Nephron progenitor cell (in vitro differentiated cells): ENCODE results near the gene BRINP3.

Experiments used
- DNase-seq: peaks from one replicate; pipeline ENCODE4 v3.0.0; 2021
- H3K27ac Mint-ChIP-seq: 2 replicates; pipeline ENCODE4 v1.8.0; 2021; ENCODE audit warnings: mild to moderate bottlenecking, moderate library complexity, mixed read lengths
- H3K27me3 Mint-ChIP-seq: 2 replicates; pipeline ENCODE4 v1.8.0; 2021; ENCODE audit warnings: mild to moderate bottlenecking, low read depth, mixed read lengths; ENCODE audit not compliant: poor library complexity
- H3K36me3 Mint-ChIP-seq: 2 replicates; pipeline ENCODE4 v1.8.0; 2021; ENCODE audit warnings: low read depth, mixed read lengths
- H3K4me1 Mint-ChIP-seq: 2 replicates; pipeline ENCODE4 v1.8.0; 2021; ENCODE audit warnings: mixed read lengths
- H3K4me3 Mint-ChIP-seq: 2 replicates; pipeline ENCODE4 v1.8.0; 2021; ENCODE audit warnings: mild to moderate bottlenecking, moderate library complexity, mixed read lengths
- H3K9me3 Mint-ChIP-seq: 2 replicates; pipeline ENCODE4 v1.8.0; 2021; ENCODE audit warnings: mild to moderate bottlenecking, moderate library complexity, mixed read lengths
- CTCF ChIP-seq: fragments of 200-600 bp; sonication (generic); IDR thresholded peaks from 2 replicates; pipeline ENCODE4 v1.5.0; 2021; ENCODE audit warnings: antibody characterized with exemption

The BRINP3 gene

GRCh38 chr1:190277107-190277506, 200.6 kb downstream of the BRINP3 start:
- no peak overlapping the region for H3K27ac Mint-ChIP-seq
- H3K4me1 Mint-ChIP-seq = no peaks in the 10 kb centered on the region
- H3K27me3 Mint-ChIP-seq = no peaks in the 10 kb centered on the region
- no peaks in the 10 kb centered on the region for H3K9me3 Mint-ChIP-seq
- DNase-seq = no peak
- no peak for TF ChIP-seq CTCF
- no peak overlapping the region for H3K4me3 Mint-ChIP-seq
- no peaks in the 10 kb centered on the region for H3K36me3 Mint-ChIP-seq

- Mint-ChIP-seq H3K36me3 (no peaks in the 10 kb centered on the region), H3K27me3 (no peaks in the 10 kb centered on the region), H3K4me1 (no peaks in the 10 kb centered on the region), H3K27ac (no peak overlapping the region), H3K4me3 (no peak overlapping the region), H3K9me3 (no peaks in the 10 kb centered on the region)
- no peak for TF ChIP-seq CTCF
- DNase-seq = no peak
Observed at GRCh38 chr1:190274721-190275120, 202.9 kb downstream of the BRINP3 start.

GRCh38 chr1:190273161-190273560, 204.5 kb downstream of the BRINP3 start:
- H3K4me1 Mint-ChIP-seq = no peaks in the 10 kb centered on the region
- TF ChIP-seq CTCF = no peak
- no peaks in the 10 kb centered on the region for H3K27me3 Mint-ChIP-seq
- H3K4me3 Mint-ChIP-seq = no peak overlapping the region
- no peak for DNase-seq
- no peaks in the 10 kb centered on the region for H3K36me3 Mint-ChIP-seq
- H3K9me3 Mint-ChIP-seq = no peaks in the 10 kb centered on the region
- H3K27ac Mint-ChIP-seq = no peak overlapping the region

GRCh38 chr1:190262538-190262937, 215.1 kb downstream of the BRINP3 start:
- DNase-seq = no peak
- Mint-ChIP-seq H3K4me3 (no peak overlapping the region), H3K27me3 (no peaks in the 10 kb centered on the region), H3K9me3 (no peaks in the 10 kb centered on the region), H3K36me3 (no peaks in the 10 kb centered on the region), H3K4me1 (no peaks in the 10 kb centered on the region), H3K27ac (no peak overlapping the region)
- TF ChIP-seq CTCF = no peak

GRCh38 chr1:190259424-190259823, 218.2 kb downstream of the BRINP3 start:
- Mint-ChIP-seq H3K36me3 (no peaks in the 10 kb centered on the region), H3K27me3 (no peaks in the 10 kb centered on the region), H3K4me3 (no peak overlapping the region), H3K9me3 (peaks cover 7% of the 10 kb centered on the region), H3K4me1 (no peaks in the 10 kb centered on the region), H3K27ac (no peak overlapping the region)
- no peak for DNase-seq
- no peak for TF ChIP-seq CTCF

GRCh38 chr1:190258003-190258402, 219.7 kb downstream of the BRINP3 start:
- Mint-ChIP-seq H3K27me3 (no peaks in the 10 kb centered on the region), H3K36me3 (no peaks in the 10 kb centered on the region), H3K27ac (no peak overlapping the region), H3K9me3 (peaks cover 7% of the 10 kb centered on the region), H3K4me3 (no peak overlapping the region), H3K4me1 (no peaks in the 10 kb centered on the region)
- DNase-seq = no peak
- TF ChIP-seq CTCF = no peak
